GM21381 (cell line): ENCODE data around the gene TCEANC2.
"Not testable (repeated sequence)": the region's sequence is repeated elsewhere in the genome, so short reads cannot be mapped to it uniquely, and the experiment has no call there.

Source experiments
- ATAC-seq: cut with Tn5 transposase; IDR thresholded peaks from one replicate; pipeline ENCODE4 v1.9.1; 2021; ENCODE audit warnings: mild to moderate bottlenecking, moderate library complexity; ENCODE audit not compliant: unreplicated experiment

The TCEANC2 gene

GRCh38 chr1:54084794-54085193, 31.4 kb downstream of the TCEANC2 start:
- no peak for ATAC-seq

GRCh38 chr1:54086754-54087153, 33.3 kb downstream of the TCEANC2 start:
- no peak for ATAC-seq

- ATAC-seq: no peak
These were observed 35.0 kb downstream of the TCEANC2 start for GRCh38 chr1:54088385-54088784.

GRCh38 chr1:54091666-54092065, 38.3 kb downstream of the TCEANC2 start:
- ATAC-seq: no peak

GRCh38 chr1:54094001-54094729, 40.8 kb downstream of the TCEANC2 start:
- no peak for ATAC-seq

GRCh38 chr1:54094730-54095105, 41.3 kb downstream of the TCEANC2 start:
- not testable (repeated sequence) for ATAC-seq

GRCh38 chr1:54095546-54096226, 42.3 kb downstream of the TCEANC2 start:
- no peak for ATAC-seq

- no peak for ATAC-seq
These were observed 42.9 kb downstream of the TCEANC2 start for GRCh38 chr1:54096227-54096876.

- ATAC-seq: no peak
These were observed 43.5 kb downstream of the TCEANC2 start for GRCh38 chr1:54096877-54097240.

GRCh38 chr1:54099061-54099610, 45.7 kb downstream of the TCEANC2 start:
- no peak for ATAC-seq

GRCh38 chr1:54100500-54100899, 47.1 kb downstream of the TCEANC2 start:
- no peak for ATAC-seq

- ATAC-seq: no peak
These were observed 50.0 kb downstream of the TCEANC2 start for GRCh38 chr1:54103414-54103813.

- ATAC-seq: not testable (repeated sequence)
These were observed 51.2 kb downstream of the TCEANC2 start for GRCh38 chr1:54104613-54105012.

GRCh38 chr1:54105080-54105479, 51.7 kb downstream of the TCEANC2 start:
- no peak for ATAC-seq

GRCh38 chr1:54105736-54106269, 52.4 kb downstream of the TCEANC2 start:
- ATAC-seq: no peak

GRCh38 chr1:54107131-54107530, 53.7 kb downstream of the TCEANC2 start:
- no peak for ATAC-seq

GRCh38 chr1:54108156-54108555, 54.7 kb downstream of the TCEANC2 start:
- no peak for ATAC-seq

- no peak for ATAC-seq
These were observed 56.0 kb downstream of the TCEANC2 start for GRCh38 chr1:54109129-54110090.

GRCh38 chr1:54110996-54111395, 57.6 kb downstream of the TCEANC2 start:
- ATAC-seq: no peak

GRCh38 chr1:54111624-54112023, 58.2 kb downstream of the TCEANC2 start:
- ATAC-seq: no peak
